Mesothelial cell of epicardium (in vitro differentiated cells): ENCODE measurements around the gene GEMIN5. TPM values are rescaled to one million over a fixed set of nuclear protein-coding genes. Genes with fewer than 3 reads are reported as not detected.
A peak's percentile ranks its signal among the peaks of the same experiment; 100 is the strongest.

ENCODE experiments used
- DNase-seq, 2 experiments: peaks; one replicate each; pipeline ENCODE4 v3.0.0; 2021; ENCODE audit warnings: low spot score in 2 of 2; ENCODE audit not compliant: unreplicated experiment in 2 of 2
- H3K27ac Mint-ChIP-seq: 2 replicates; pipeline ENCODE4 v1.8.0; 2021; ENCODE audit warnings: mixed read lengths
- H3K27me3 Mint-ChIP-seq: 2 replicates; pipeline ENCODE4 v1.8.0; 2021; ENCODE audit warnings: low read depth, mixed read lengths
- H3K36me3 Mint-ChIP-seq: 2 replicates; pipeline ENCODE4 v1.8.0; 2021; ENCODE audit warnings: mixed read lengths
- H3K4me1 Mint-ChIP-seq: 2 replicates; pipeline ENCODE4 v1.8.0; 2021; ENCODE audit warnings: mixed read lengths
- H3K4me3 Mint-ChIP-seq: 2 replicates; pipeline ENCODE4 v1.8.0; 2021; ENCODE audit warnings: mild to moderate bottlenecking, moderate library complexity, mixed read lengths
- H3K9me3 Mint-ChIP-seq: 2 replicates; pipeline ENCODE4 v1.8.0; 2021; ENCODE audit warnings: mixed read lengths
- CTCF ChIP-seq: fragments of 200-600 bp; sonication (generic); IDR thresholded peaks from one replicate; pipeline ENCODE4 v1.5.0; 2021; ENCODE audit warnings: antibody characterized with exemption; ENCODE audit not compliant: unreplicated experiment
- total RNA-seq: library from RNA; stranded (reverse); gene quantifications from 3 replicates; pipeline ENCODE4 v1.2.1, GENCODE V29; 2021

GEMIN5 gene
- total RNA-seq, 1 donor from 2014 or later: 21.9 TPM

GRCh38 chr5:154863291-154864080, 74.5 kb downstream of the GEMIN5 start:
- Mint-ChIP-seq H3K36me3 (peaks cover 34% of the 10 kb centered on the region), H3K4me3 (no peak overlapping the region), H3K27ac (no peak overlapping the region), H3K27me3 (no peaks in the 10 kb centered on the region), H3K4me1 (peaks cover 19% of the 10 kb centered on the region), H3K9me3 (no peaks in the 10 kb centered on the region)
- no peak for DNase-seq
- no peak for TF ChIP-seq CTCF

GRCh38 chr5:154862766-154863165, 75.2 kb downstream of the GEMIN5 start:
- Mint-ChIP-seq H3K36me3 (peaks cover 34% of the 10 kb centered on the region), H3K9me3 (no peaks in the 10 kb centered on the region), H3K4me1 (peaks cover 19% of the 10 kb centered on the region), H3K27ac (no peak overlapping the region), H3K27me3 (no peaks in the 10 kb centered on the region), H3K4me3 (no peak overlapping the region)
- DNase-seq: no peak
- TF ChIP-seq CTCF: no peak

- H3K36me3 Mint-ChIP-seq: peaks cover 31% of the 10 kb centered on the region
- no peak for DNase-seq
- H3K4me1 Mint-ChIP-seq: peaks cover 21% of the 10 kb centered on the region
- no peaks in the 10 kb centered on the region for H3K9me3 Mint-ChIP-seq
- no peaks in the 10 kb centered on the region for H3K27me3 Mint-ChIP-seq
- TF ChIP-seq CTCF: no peak
- no peak overlapping the region for H3K4me3 Mint-ChIP-seq
- H3K27ac Mint-ChIP-seq: no peak overlapping the region
Measured at GRCh38 chr5:154861946-154862345, 76.1 kb downstream of the GEMIN5 start.

- Mint-ChIP-seq H3K27ac (peak overlapping the region; percentile 40), H3K27me3 (no peaks in the 10 kb centered on the region), H3K4me1 (peaks cover 26% of the 10 kb centered on the region), H3K9me3 (no peaks in the 10 kb centered on the region), H3K36me3 (peaks cover 24% of the 10 kb centered on the region), H3K4me3 (peak overlapping the region; percentile 92)
- TF ChIP-seq CTCF: no peak
- no peak for DNase-seq
Measured at GRCh38 chr5:154860765-154861164, 77.2 kb downstream of the GEMIN5 start.

- no peak for TF ChIP-seq CTCF
- Mint-ChIP-seq H3K9me3 (no peaks in the 10 kb centered on the region), H3K4me1 (peaks cover 26% of the 10 kb centered on the region), H3K27ac (peak overlapping the region; percentile 99), H3K27me3 (no peaks in the 10 kb centered on the region), H3K4me3 (peak overlapping the region; percentile 92), H3K36me3 (peaks cover 17% of the 10 kb centered on the region)
- DNase-seq: no peak
Measured at GRCh38 chr5:154860123-154860522, 77.9 kb downstream of the GEMIN5 start.
